ENCODE measurements around the gene TFAP2C. TPM values are rescaled to one million over a fixed set of nuclear protein-coding genes. Genes with fewer than 3 reads are reported as not detected.

The TFAP2C gene
- total RNA-seq, 1 donor from 2014 or later = 4.0 TPM

- H3K36me3 Mint-ChIP-seq (ENCODE audit: low read depth) = no peaks in the 10 kb centered on the region
- no peak overlapping the region for H3K4me3 Mint-ChIP-seq
- H3K9me3 Mint-ChIP-seq = no peaks in the 10 kb centered on the region
- H3K27me3 Mint-ChIP-seq (ENCODE audit: low read depth) = peaks cover 6% of the 10 kb centered on the region
- H3K4me1 Mint-ChIP-seq = no peaks in the 10 kb centered on the region
- no peak overlapping the region for H3K27ac Mint-ChIP-seq (ENCODE audit: unreplicated experiment)
- DNase-seq (ENCODE audit: low read depth, low spot score) = no peak
- TF ChIP-seq, protein P1, sequence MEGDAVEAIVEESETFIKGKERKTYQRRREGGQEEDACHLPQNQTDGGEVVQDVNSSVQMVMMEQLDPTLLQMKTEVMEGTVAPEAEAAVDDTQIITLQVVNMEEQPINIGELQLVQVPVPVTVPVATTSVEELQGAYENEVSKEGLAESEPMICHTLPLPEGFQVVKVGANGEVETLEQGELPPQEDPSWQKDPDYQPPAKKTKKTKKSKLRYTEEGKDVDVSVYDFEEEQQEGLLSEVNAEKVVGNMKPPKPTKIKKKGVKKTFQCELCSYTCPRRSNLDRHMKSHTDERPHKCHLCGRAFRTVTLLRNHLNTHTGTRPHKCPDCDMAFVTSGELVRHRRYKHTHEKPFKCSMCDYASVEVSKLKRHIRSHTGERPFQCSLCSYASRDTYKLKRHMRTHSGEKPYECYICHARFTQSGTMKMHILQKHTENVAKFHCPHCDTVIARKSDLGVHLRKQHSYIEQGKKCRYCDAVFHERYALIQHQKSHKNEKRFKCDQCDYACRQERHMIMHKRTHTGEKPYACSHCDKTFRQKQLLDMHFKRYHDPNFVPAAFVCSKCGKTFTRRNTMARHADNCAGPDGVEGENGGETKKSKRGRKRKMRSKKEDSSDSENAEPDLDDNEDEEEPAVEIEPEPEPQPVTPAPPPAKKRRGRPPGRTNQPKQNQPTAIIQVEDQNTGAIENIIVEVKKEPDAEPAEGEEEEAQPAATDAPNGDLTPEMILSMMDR (conservative IDR thresholded peaks at IDR 0.05) = no peak
Observed at GRCh38 chr20:56606174-56606945, 22.7 kb upstream of the TFAP2C start.

DNA sequence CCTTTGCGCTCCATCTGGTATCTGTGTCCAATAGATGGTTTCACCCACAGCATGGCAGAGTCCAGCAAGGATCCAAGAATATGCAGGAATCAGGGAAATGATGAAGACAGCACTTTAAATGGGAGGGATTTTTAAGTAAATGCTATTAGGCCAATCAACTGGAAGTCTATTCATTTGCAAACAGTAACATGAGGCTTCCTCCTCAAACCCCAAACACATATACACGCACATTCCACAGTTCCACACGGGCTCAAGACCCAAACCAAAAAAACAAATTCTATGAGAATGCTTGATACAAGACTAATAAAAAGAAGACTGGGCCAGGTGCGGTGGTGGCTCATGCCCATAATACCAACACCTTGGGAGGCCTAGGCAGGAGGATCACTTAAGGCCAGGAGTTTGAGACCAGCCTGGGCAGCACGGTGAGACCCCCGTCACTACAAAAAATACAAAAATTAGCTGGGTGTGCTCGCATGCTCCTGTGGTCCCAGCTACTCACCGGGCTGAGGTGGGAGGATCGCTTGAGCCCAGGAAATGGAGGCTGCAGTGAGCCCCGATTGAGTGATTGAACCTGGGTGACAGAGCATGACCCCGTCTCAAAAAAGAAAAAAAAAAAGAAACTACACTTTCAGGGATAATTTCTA is 21.9 kb upstream of the TFAP2C start:
- DNase-seq (ENCODE audit: low read depth, low spot score) = no peak
- Mint-ChIP-seq H3K4me3 (no peak overlapping the region), H3K4me1 (no peaks in the 10 kb centered on the region), H3K9me3 (no peaks in the 10 kb centered on the region), H3K36me3 (ENCODE audit: low read depth) (no peaks in the 10 kb centered on the region), H3K27me3 (ENCODE audit: low read depth) (peaks cover 3% of the 10 kb centered on the region), H3K27ac (ENCODE audit: unreplicated experiment) (no peak overlapping the region)
- TF ChIP-seq, protein P1 (conservative IDR thresholded peaks at IDR 0.05) = no peak

GRCh38 chr20:56608376-56608775 is 20.7 kb upstream of the TFAP2C start:
- no peaks in the 10 kb centered on the region for H3K9me3 Mint-ChIP-seq
- peaks cover 3% of the 10 kb centered on the region for H3K27me3 Mint-ChIP-seq (ENCODE audit: low read depth)
- H3K4me3 Mint-ChIP-seq = no peak overlapping the region
- H3K4me1 Mint-ChIP-seq = no peaks in the 10 kb centered on the region
- no peak overlapping the region for H3K27ac Mint-ChIP-seq (ENCODE audit: unreplicated experiment)
- DNase-seq (ENCODE audit: low read depth, low spot score) = no peak
- TF ChIP-seq, protein P1 (conservative IDR thresholded peaks at IDR 0.05) = no peak
- H3K36me3 Mint-ChIP-seq (ENCODE audit: low read depth) = no peaks in the 10 kb centered on the region

- Mint-ChIP-seq H3K9me3 (no peaks in the 10 kb centered on the region), H3K36me3 (ENCODE audit: low read depth) (no peaks in the 10 kb centered on the region), H3K27ac (ENCODE audit: unreplicated experiment) (no peak overlapping the region), H3K27me3 (ENCODE audit: low read depth) (peaks cover 3% of the 10 kb centered on the region), H3K4me1 (no peaks in the 10 kb centered on the region), H3K4me3 (no peak overlapping the region)
- TF ChIP-seq, protein P1 (conservative IDR thresholded peaks at IDR 0.05) = no peak
- no peak for DNase-seq (ENCODE audit: low read depth, low spot score)
Observed at GRCh38 chr20:56609321-56609720, 19.8 kb upstream of the TFAP2C start.

- Mint-ChIP-seq H3K4me1 (no peaks in the 10 kb centered on the region), H3K27me3 (ENCODE audit: low read depth) (peaks cover 3% of the 10 kb centered on the region), H3K4me3 (no peak overlapping the region), H3K9me3 (no peaks in the 10 kb centered on the region), H3K36me3 (ENCODE audit: low read depth) (no peaks in the 10 kb centered on the region), H3K27ac (ENCODE audit: unreplicated experiment) (no peak overlapping the region)
- TF ChIP-seq, protein P1 (conservative IDR thresholded peaks at IDR 0.05) = no peak
- no peak for DNase-seq (ENCODE audit: low read depth, low spot score)
Observed at GRCh38 chr20:56610098-56610497, 19.0 kb upstream of the TFAP2C start.

Measured in neural crest cell (in vitro differentiated cells).